Pancreas (tissue), 10 donors: ENCODE data around the gene APOOL. TPM values are rescaled to one million over a fixed set of nuclear protein-coding genes. Genes with fewer than 3 reads are reported as not detected.
A peak's percentile ranks its signal among the peaks of the same experiment; 100 is the strongest.
"Not testable (repeated sequence)": the region's sequence is repeated elsewhere in the genome, so short reads cannot be mapped to it uniquely, and the experiment has no call there.

ENCODE experiments used
- ATAC-seq, 4 donors: fragments of 200-7000 bp; cut with Tn5 transposase; one replicate each; pipeline versions ENCODE4 v1.8.0 to v1.9.1; 2020; ENCODE audit warnings: mild to moderate bottlenecking in 4 of 4, moderate library complexity in 4 of 4
- DNase-seq, 6 donors: peaks; one replicate each; pipeline ENCODE4 v3.0.0-alpha.2; 2020
- FAIRE-seq: peaks from 2 replicates; lab custom pipeline; 2012; peaks lifted over from hg19 to GRCh38; lab: Jason Lieb, UNC
- H3K27ac ChIP-seq, 4 donors: fragments of 200-600 bp; sonication (generic); 1 replicate in 3 of 4; 2 replicates in 1 of 4; pipeline versions ENCODE4 v1.5.0 to v1.8.0; 2020
- H3K27me3 ChIP-seq, 4 donors: fragments of 200-600 bp; one replicate each; pipeline ENCODE4 v1.8.0; 2021
- H3K36me3 ChIP-seq, 3 donors: fragments of 200-600 bp; sonication (generic) in 1 of 3; one replicate each; pipeline versions ENCODE4 v1.5.0 to v1.8.0; 2020 to 2021
- H3K4me1 ChIP-seq, 3 donors: fragments of 200-600 bp; one replicate each; pipeline ENCODE4 v1.8.0; 2021
- H3K4me3 ChIP-seq, 4 donors: fragments of 200-600 bp; sonication (generic) in 2 of 4; one replicate each; pipeline versions ENCODE4 v1.5.0 to v1.8.0; 2020 to 2021
- H3K9me3 ChIP-seq, 4 donors: fragments of 200-600 bp; one replicate each; pipeline ENCODE4 v1.8.0; 2021
- CTCF ChIP-seq, 4 donors: fragments of 200-600 bp; sonication (generic) in 3 of 4; IDR thresholded peaks; one replicate each; pipeline versions ENCODE4 v1.5.0 to v1.8.0; 2021; ENCODE audit warnings: antibody characterized with exemption in 4 of 4
- WGBS, 2 donors: extraction: QIAGEN DNeasy Blood & Tissue Kit; methylation state at CpG; one replicate each; pipeline ENCODE4 v1.1.7; 2013; 5-methylcytosine and 5-hydroxymethylcytosine counted together
- intact Hi-C, 3 donors: fragments of 100-400 bp; cut with DNase I; formaldehyde crosslinking; loops; one replicate each; pipeline versions ENCODE4 v1.11.1 to v1.14.2; 2022
- polyA plus RNA-seq, 2 donors: library from polyadenylated mRNA; stranded (reverse); fragments of 200-250 nt; gene quantifications; one replicate each; pipeline ENCODE4 v1.2.3, GENCODE V29; 2013
- total RNA-seq, 6 donors: library from RNA; stranded (reverse); fragmentation: NEBNext Ultra II Directional in 4 of 6; extraction: Animal tissue kit (Norgen Biotek cat#: 25700) in 4 of 6; gene quantifications; one replicate each; pipeline versions ENCODE4 v1.2.1 to v1.2.4, GENCODE V29; 2021 to 2023
- donor health status: healthy with polysubstance abuse.
- donor health status: DM: no; HTN: no; CAD: no; lungs with moderate emphysema.
- donor health status: DM: no; HTN: no; CAD: no.
- donor health status: control.
- donor health status: control.
- donor health status: Bipolar disorder and iron deficiency.
- donor health status: DM: yes; HTN: yes; CAD: no.
- donor health status: DM: no; HTN: no; CAD: no.
- donor health status: DM: no; HTN: no; CAD: no.
- donor health status: DM: yes; HTN: yes; CAD: no.

APOOL gene
- 10 to 100 TPM in 4 of 6 donors, 1 to 10 TPM in 2; 6.9 to 13.7 (median 10.9) TPM for total RNA-seq
- polyA plus RNA-seq, result 1 to 10 TPM; 2.7 to 3.4 TPM

GRCh38 chrX:85003655-85004244, at the start of gene APOOL:
TSS of gene APOOL (plus strand) at chrX:85003877. CDS start at chrX:85003913, 36 bp downstream.
- Histone ChIP-seq H3K27ac (peak within 1 kb of the TSS; percentile 14 to 68 (median 66)), H3K36me3 (no peaks in the 10 kb centered on the region), H3K27me3 (peaks cover 0 to 7% (median 2%) of the 10 kb centered on the region in 4 donors), H3K4me3 (peak within 1 kb of the TSS; percentile 19 to 54 (median 42)), H3K4me1 (peaks cover 0 to 6% (median 0%) of the 10 kb centered on the region in 3 donors), H3K9me3 (no peaks in the 10 kb centered on the region)
- ATAC-seq, result peak; percentile 98 to 100 (median 100)
- DNase-seq, result peak; percentile 79 to 91 (median 88)
- intact Hi-C loops, result no loop called here
- TF ChIP-seq CTCF (IDR thresholded peaks at IDR 0.05), result no peak
- FAIRE-seq, result peak; percentile 56
- 0 to 36% methylated on average over 24 of the region's 24 CpGs for WGBS, 2 donors

GRCh38 chrX:84956304-84956703, 47.4 kb upstream of the APOOL start:
- DNase-seq, result no peak
- Histone ChIP-seq H3K36me3 (no peaks in the 10 kb centered on the region), H3K27me3 (peaks cover 0 to 13% (median 1%) of the 10 kb centered on the region in 4 donors), H3K27ac (no peak overlapping the region), H3K9me3 (no peaks in the 10 kb centered on the region), H3K4me3 (no peak overlapping the region), H3K4me1 (no peaks in the 10 kb centered on the region)
- FAIRE-seq, result peak; percentile 88
- TF ChIP-seq CTCF (IDR thresholded peaks at IDR 0.05), result no peak
- intact Hi-C loops, result no loop called here
- no peak for ATAC-seq
- WGBS, 2 donors, result 57 to 73% methylated on average over 1 of the region's 1 CpG

- no peaks in the 10 kb centered on the region for H3K9me3 ChIP-seq
- 77 to 81% methylated on average over 18 to 19 of the region's 19 CpGs for WGBS, 2 donors
- H3K27ac ChIP-seq, result no peak overlapping the region
- no peak for FAIRE-seq
- intact Hi-C loops, result no loop called here
- peak in 1 of 6 donors; percentile 42 for DNase-seq
- peaks cover 0 to 11% (median 0%) of the 10 kb centered on the region in 4 donors for H3K27me3 ChIP-seq
- H3K4me1 ChIP-seq, result no peaks in the 10 kb centered on the region
- ATAC-seq, result no peak
- H3K36me3 ChIP-seq, result no peaks in the 10 kb centered on the region
- TF ChIP-seq CTCF (IDR thresholded peaks at IDR 0.05), result no peak
- H3K4me3 ChIP-seq, result no peak overlapping the region
These were observed 28.9 kb upstream of the APOOL start for GRCh38 chrX:84974803-84975202.

GRCh38 chrX:84991739-84992138, 11.9 kb upstream of the APOOL start:
- H3K36me3 ChIP-seq, DNase-seq, intact Hi-C loops, H3K27ac ChIP-seq, H3K27me3 ChIP-seq, FAIRE-seq, H3K4me3 ChIP-seq, ATAC-seq, H3K9me3 ChIP-seq, H3K4me1 ChIP-seq: not testable (repeated sequence)
- 77 to 84% methylated on average over 5 of the region's 5 CpGs for WGBS, 2 donors

- H3K9me3 ChIP-seq, result no peaks in the 10 kb centered on the region
- no peak for FAIRE-seq
These were observed 10.5 kb upstream of the APOOL start for GRCh38 chrX:84993150-84993549.

More at GRCh38 chrX:84993150-84993549, 10.5 kb upstream of the APOOL start:
- no peak overlapping the region for H3K27ac ChIP-seq
- 64 to 79% methylated on average over 1 of the region's 1 CpG for WGBS, 2 donors
- intact Hi-C loops, result no loop called here
- H3K36me3 ChIP-seq, result no peaks in the 10 kb centered on the region
- no peak for ATAC-seq
- peaks cover 0 to 4% (median 0%) of the 10 kb centered on the region in 4 donors for H3K27me3 ChIP-seq
- DNase-seq, result no peak
- no peaks in the 10 kb centered on the region for H3K4me1 ChIP-seq
- no peak overlapping the region for H3K4me3 ChIP-seq
- TF ChIP-seq CTCF (IDR thresholded peaks at IDR 0.05), result no peak
